HCT116 (cell line): Measurements from ENCODE around the gene LTBP1.

ENCODE experiments used
- CEBPB ChIP-seq: IDR thresholded peaks from 2 replicates; pipeline ENCODE4 v1.6.1; 2012; ENCODE audit warnings: low read depth
- TF ChIP-seq, protein P1 (sequence below): IDR thresholded peaks from 2 replicates; pipeline ENCODE4 v1.6.1; 2012; ENCODE audit warnings: low read depth
- TF ChIP-seq, protein P2 (sequence below), 3 experiments: fragments of 200-600 bp in 1 of 3; sonication (generic) in 1 of 3; IDR thresholded peaks in 2 of 3; conservative IDR thresholded peaks in 1 of 3; 2 replicates each; pipeline ENCODE4 v1.5.1; 2012 to 2017; ENCODE audit warnings: low read depth in 2 of 3, low read length in 2 of 3, antibody characterized with exemption in 1 of 3, borderline replicate concordance in 1 of 3, control low read depth in 1 of 3, mild to moderate bottlenecking in 1 of 3, mixed read lengths in 1 of 3, mixed run types in 1 of 3, moderate library complexity in 1 of 3; ENCODE audit not compliant: insufficient read depth in 1 of 3
- TF ChIP-seq, protein P3 (sequence below): IDR thresholded peaks from 2 replicates; pipeline ENCODE4 v1.6.1; 2012

- no peak for TF ChIP-seq CEBPB
- TF ChIP-seq, protein P1, sequence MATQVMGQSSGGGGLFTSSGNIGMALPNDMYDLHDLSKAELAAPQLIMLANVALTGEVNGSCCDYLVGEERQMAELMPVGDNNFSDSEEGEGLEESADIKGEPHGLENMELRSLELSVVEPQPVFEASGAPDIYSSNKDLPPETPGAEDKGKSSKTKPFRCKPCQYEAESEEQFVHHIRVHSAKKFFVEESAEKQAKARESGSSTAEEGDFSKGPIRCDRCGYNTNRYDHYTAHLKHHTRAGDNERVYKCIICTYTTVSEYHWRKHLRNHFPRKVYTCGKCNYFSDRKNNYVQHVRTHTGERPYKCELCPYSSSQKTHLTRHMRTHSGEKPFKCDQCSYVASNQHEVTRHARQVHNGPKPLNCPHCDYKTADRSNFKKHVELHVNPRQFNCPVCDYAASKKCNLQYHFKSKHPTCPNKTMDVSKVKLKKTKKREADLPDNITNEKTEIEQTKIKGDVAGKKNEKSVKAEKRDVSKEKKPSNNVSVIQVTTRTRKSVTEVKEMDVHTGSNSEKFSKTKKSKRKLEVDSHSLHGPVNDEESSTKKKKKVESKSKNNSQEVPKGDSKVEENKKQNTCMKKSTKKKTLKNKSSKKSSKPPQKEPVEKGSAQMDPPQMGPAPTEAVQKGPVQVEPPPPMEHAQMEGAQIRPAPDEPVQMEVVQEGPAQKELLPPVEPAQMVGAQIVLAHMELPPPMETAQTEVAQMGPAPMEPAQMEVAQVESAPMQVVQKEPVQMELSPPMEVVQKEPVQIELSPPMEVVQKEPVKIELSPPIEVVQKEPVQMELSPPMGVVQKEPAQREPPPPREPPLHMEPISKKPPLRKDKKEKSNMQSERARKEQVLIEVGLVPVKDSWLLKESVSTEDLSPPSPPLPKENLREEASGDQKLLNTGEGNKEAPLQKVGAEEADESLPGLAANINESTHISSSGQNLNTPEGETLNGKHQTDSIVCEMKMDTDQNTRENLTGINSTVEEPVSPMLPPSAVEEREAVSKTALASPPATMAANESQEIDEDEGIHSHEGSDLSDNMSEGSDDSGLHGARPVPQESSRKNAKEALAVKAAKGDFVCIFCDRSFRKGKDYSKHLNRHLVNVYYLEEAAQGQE, result no peak
- TF ChIP-seq, protein P2, sequence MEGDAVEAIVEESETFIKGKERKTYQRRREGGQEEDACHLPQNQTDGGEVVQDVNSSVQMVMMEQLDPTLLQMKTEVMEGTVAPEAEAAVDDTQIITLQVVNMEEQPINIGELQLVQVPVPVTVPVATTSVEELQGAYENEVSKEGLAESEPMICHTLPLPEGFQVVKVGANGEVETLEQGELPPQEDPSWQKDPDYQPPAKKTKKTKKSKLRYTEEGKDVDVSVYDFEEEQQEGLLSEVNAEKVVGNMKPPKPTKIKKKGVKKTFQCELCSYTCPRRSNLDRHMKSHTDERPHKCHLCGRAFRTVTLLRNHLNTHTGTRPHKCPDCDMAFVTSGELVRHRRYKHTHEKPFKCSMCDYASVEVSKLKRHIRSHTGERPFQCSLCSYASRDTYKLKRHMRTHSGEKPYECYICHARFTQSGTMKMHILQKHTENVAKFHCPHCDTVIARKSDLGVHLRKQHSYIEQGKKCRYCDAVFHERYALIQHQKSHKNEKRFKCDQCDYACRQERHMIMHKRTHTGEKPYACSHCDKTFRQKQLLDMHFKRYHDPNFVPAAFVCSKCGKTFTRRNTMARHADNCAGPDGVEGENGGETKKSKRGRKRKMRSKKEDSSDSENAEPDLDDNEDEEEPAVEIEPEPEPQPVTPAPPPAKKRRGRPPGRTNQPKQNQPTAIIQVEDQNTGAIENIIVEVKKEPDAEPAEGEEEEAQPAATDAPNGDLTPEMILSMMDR (IDR thresholded peaks at IDR 0.05 in 2 of 3, conservative IDR thresholded peaks at IDR 0.05 in 1 of 3; ENCODE audit: borderline replicate concordance in 1 of 3, insufficient read depth in 1 of 3, low read depth in 2 of 3, low read length in 2 of 3), result no peak
- TF ChIP-seq, protein P3, sequence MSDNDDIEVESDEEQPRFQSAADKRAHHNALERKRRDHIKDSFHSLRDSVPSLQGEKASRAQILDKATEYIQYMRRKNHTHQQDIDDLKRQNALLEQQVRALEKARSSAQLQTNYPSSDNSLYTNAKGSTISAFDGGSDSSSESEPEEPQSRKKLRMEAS, result no peak
Observed at GRCh38 chr2:33181466-33181865, 234.7 kb downstream of the LTBP1 start.
